ENCODE measurements around the gene HTR4.

Gene HTR4

GRCh38 chr5:148483750-148484149 lies 170.6 kb downstream of the HTR4 start:
- no peaks in the 10 kb centered on the region for H3K27me3 ChIP-seq
- H3K4me3 ChIP-seq (ENCODE audit: low read depth, low read length), result no peak overlapping the region
- TF ChIP-seq CTCF (IDR thresholded peaks at IDR 0.05; ENCODE audit: low read depth, low read length), result no peak

GRCh38 chr5:148482697-148483462 lies 171.4 kb downstream of the HTR4 start:
- peak; percentile 53 for DNase-seq
- no peaks in the 10 kb centered on the region for H3K27me3 ChIP-seq

More at GRCh38 chr5:148483750-148484149, 170.6 kb downstream of the HTR4 start:
- no peak for DNase-seq
- no peaks in the 10 kb centered on the region for H3K9me3 ChIP-seq
- no peaks in the 10 kb centered on the region for H3K36me3 ChIP-seq
- no peaks in the 10 kb centered on the region for H3K4me1 ChIP-seq

GRCh38 chr5:148482196-148482595 lies 172.1 kb downstream of the HTR4 start:
- no peak for DNase-seq
- Histone ChIP-seq H3K36me3 (no peaks in the 10 kb centered on the region), H3K27me3 (no peaks in the 10 kb centered on the region), H3K9me3 (no peaks in the 10 kb centered on the region), H3K4me3 (ENCODE audit: low read depth, low read length) (no peak overlapping the region), H3K4me1 (no peaks in the 10 kb centered on the region)
- TF ChIP-seq CTCF (IDR thresholded peaks at IDR 0.05; ENCODE audit: low read depth, low read length), result no peak

More at GRCh38 chr5:148482697-148483462, 171.4 kb downstream of the HTR4 start:
- peak; percentile 71 for TF ChIP-seq CTCF (IDR thresholded peaks at IDR 0.05; ENCODE audit: low read depth, low read length)
- no peaks in the 10 kb centered on the region for H3K4me1 ChIP-seq
- H3K9me3 ChIP-seq, result no peaks in the 10 kb centered on the region
- no peak overlapping the region for H3K4me3 ChIP-seq (ENCODE audit: low read depth, low read length)
- H3K36me3 ChIP-seq, result no peaks in the 10 kb centered on the region

- no peaks in the 10 kb centered on the region for H3K36me3 ChIP-seq
- H3K4me1 ChIP-seq, result peaks cover 4% of the 10 kb centered on the region; the same call in 1 of the 2 replicates
- TF ChIP-seq CTCF (IDR thresholded peaks at IDR 0.05; ENCODE audit: low read depth, low read length), result no peak
- H3K27me3 ChIP-seq, result no peaks in the 10 kb centered on the region
- H3K9me3 ChIP-seq, result no peaks in the 10 kb centered on the region
- H3K4me3 ChIP-seq (ENCODE audit: low read depth, low read length), result no peak overlapping the region
- DNase-seq, result no peak
Observed at GRCh38 chr5:148477429-148477828, 176.9 kb downstream of the HTR4 start.

GRCh38 chr5:148476302-148476701 lies 178.0 kb downstream of the HTR4 start:
- Histone ChIP-seq H3K4me1 (peaks cover 4% of the 10 kb centered on the region; the same call in 1 of the 2 replicates), H3K9me3 (no peaks in the 10 kb centered on the region), H3K4me3 (ENCODE audit: low read depth, low read length) (no peak overlapping the region), H3K27me3 (no peaks in the 10 kb centered on the region), H3K36me3 (no peaks in the 10 kb centered on the region)
- no peak for TF ChIP-seq CTCF (IDR thresholded peaks at IDR 0.05; ENCODE audit: low read depth, low read length)
- no peak for DNase-seq

GRCh38 chr5:148474025-148474511 lies 180.3 kb downstream of the HTR4 start:
- Histone ChIP-seq H3K9me3 (no peaks in the 10 kb centered on the region), H3K27me3 (no peaks in the 10 kb centered on the region), H3K36me3 (no peaks in the 10 kb centered on the region), H3K4me1 (peaks cover 4% of the 10 kb centered on the region; the same call in 1 of the 2 replicates), H3K4me3 (ENCODE audit: low read depth, low read length) (no peak overlapping the region)
- DNase-seq, result no peak
- TF ChIP-seq CTCF (IDR thresholded peaks at IDR 0.05; ENCODE audit: low read depth, low read length), result no peak
